ENCODE results near the gene ABCC3. TPM values are rescaled to one million over a fixed set of nuclear protein-coding genes. Genes with fewer than 3 reads are reported as not detected.
A peak's percentile ranks its signal among the peaks of the same experiment; 100 is the strongest.

ABCC3 gene
- total and polyA plus RNA-seq, 4 donors = 10.3 to 46.4 (median 32.0) TPM

DNA sequence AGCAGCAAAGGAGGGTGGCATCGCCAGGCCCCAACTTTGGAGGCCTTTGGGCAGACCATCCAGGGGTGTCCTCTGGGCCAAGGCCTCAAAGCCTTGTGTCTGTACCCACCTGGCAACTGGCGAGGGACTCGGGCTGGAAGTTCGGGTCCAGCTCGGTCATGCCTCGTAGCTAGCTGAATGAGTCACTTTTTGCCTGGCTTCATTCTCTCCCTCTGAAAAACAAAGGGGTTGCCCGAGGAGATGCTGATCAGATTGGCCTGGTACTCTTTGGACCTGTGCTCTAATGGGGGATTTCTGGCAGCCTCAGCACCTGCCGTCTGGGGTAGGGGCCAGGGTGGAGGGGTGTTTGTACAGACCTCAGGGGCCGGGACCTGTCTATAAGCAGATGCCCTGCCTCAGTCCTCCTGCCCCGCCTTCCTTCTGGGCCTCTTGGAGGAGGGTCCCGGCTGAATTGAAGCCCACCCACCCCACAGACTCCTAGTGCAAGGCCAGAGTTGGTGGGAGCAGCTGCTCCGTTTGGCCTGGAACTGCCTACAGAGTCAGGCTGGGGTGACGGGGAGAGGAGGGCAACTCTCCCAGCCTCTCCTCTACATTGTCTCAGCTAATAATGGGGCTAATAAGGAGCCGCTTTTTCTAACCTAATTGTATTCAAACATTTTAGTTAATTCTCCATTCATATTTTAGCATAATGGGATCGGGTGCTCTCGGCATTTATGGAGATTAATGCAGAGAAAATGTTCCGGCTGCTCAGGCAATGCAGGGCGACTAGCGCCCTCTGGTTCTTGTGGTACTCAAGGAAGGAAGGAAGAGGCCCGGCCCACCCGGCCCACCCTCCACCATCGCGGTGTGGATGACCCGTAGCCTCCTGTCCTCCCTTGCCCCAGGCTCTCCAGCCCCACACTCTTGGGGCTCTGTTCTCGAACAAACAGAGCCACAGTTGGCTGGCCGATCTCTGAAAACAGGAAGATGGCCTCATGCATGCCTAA is 21.4 kb upstream of the ABCC3 start:
- no peak overlapping the region for H3K9ac ChIP-seq (ENCODE audit: insufficient read depth in 1 of 2, low read length in 2 of 2)
- no peak for ATAC-seq (ENCODE audit: insufficient read depth, low FRiP score)
- H3K27me3 ChIP-seq (ENCODE audit: control insufficient read depth in 3 of 3, insufficient read depth in 3 of 3, low read length in 2 of 3) = no peaks in the 10 kb centered on the region
- H3K9me3 ChIP-seq (ENCODE audit: control insufficient read depth in 4 of 4, insufficient read depth in 3 of 4, low read length in 3 of 4) = no peaks in the 10 kb centered on the region
- TF ChIP-seq, protein P1, sequence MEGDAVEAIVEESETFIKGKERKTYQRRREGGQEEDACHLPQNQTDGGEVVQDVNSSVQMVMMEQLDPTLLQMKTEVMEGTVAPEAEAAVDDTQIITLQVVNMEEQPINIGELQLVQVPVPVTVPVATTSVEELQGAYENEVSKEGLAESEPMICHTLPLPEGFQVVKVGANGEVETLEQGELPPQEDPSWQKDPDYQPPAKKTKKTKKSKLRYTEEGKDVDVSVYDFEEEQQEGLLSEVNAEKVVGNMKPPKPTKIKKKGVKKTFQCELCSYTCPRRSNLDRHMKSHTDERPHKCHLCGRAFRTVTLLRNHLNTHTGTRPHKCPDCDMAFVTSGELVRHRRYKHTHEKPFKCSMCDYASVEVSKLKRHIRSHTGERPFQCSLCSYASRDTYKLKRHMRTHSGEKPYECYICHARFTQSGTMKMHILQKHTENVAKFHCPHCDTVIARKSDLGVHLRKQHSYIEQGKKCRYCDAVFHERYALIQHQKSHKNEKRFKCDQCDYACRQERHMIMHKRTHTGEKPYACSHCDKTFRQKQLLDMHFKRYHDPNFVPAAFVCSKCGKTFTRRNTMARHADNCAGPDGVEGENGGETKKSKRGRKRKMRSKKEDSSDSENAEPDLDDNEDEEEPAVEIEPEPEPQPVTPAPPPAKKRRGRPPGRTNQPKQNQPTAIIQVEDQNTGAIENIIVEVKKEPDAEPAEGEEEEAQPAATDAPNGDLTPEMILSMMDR (IDR thresholded peaks at IDR 0.05; ENCODE audit: control extremely low read depth, extremely low read depth) = no peak
- peak; percentile 52 to 73 (median 57) for DNase-seq
- no peak overlapping the region for H3K4me3 ChIP-seq
- H3K4me1 ChIP-seq (ENCODE audit: control insufficient read depth in 5 of 5, insufficient read depth in 5 of 5, low read length in 5 of 5) = peaks cover 0 to 19% (median 5%) of the 10 kb centered on the region in 5 donors
- H3K27ac ChIP-seq (ENCODE audit: low read depth in 1 of 2, low read length in 1 of 2) = no peak overlapping the region
- peaks cover 0 to 16% (median 5%) of the 10 kb centered on the region in 4 donors for H3K36me3 ChIP-seq (ENCODE audit: control insufficient read depth in 4 of 4, insufficient read depth in 4 of 4, low read length in 4 of 4)
- WGBS, 2 donors = 52 to 59% methylated on average over 26 of the region's 26 CpGs

DNA sequence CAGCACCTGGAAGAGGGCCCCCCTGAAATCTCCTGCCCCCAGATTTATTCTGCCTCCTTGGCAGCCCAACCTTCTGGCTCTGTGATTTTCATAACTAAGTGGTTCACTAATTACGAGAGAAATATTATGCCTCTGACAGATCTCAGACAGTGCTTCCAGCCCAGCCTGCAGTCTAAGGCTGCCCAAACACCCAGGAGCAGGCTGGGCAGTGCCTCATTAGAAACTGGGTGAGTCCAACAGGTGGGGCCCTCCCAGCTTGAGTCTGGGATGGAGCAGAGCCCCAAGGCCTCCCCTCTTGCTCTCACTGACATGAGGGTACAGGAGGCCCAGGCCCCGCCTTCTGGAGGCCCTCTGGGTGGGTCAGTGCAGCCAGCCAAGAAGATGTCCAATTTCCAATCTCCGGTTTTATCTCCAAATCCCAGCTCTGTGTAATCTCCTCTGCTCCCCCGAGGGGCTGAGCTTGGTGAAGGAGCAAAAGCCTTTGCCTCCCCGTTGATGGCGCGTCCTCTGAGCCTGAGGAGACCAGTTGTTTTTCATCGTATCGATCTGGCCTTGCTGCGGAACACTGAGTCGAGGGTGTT is 20.1 kb upstream of the ABCC3 start:
- Histone ChIP-seq H3K4me3 (no peak overlapping the region), H3K9me3 (ENCODE audit: control insufficient read depth in 4 of 4, insufficient read depth in 3 of 4, low read length in 3 of 4) (no peaks in the 10 kb centered on the region), H3K4me1 (ENCODE audit: control insufficient read depth in 5 of 5, insufficient read depth in 5 of 5, low read length in 5 of 5) (peaks cover 0 to 22% (median 5%) of the 10 kb centered on the region in 5 donors), H3K27me3 (ENCODE audit: control insufficient read depth in 3 of 3, insufficient read depth in 3 of 3, low read length in 2 of 3) (no peaks in the 10 kb centered on the region), H3K36me3 (ENCODE audit: control insufficient read depth in 4 of 4, insufficient read depth in 4 of 4, low read length in 4 of 4) (peaks cover 0 to 19% (median 9%) of the 10 kb centered on the region in 4 donors), H3K9ac (ENCODE audit: insufficient read depth in 1 of 2, low read length in 2 of 2) (no peak overlapping the region), H3K27ac (ENCODE audit: low read depth in 1 of 2, low read length in 1 of 2) (no peak overlapping the region)
- no peak for ATAC-seq (ENCODE audit: insufficient read depth, low FRiP score)
- no peak for DNase-seq
- 71 to 82% methylated on average over 11 of the region's 11 CpGs for WGBS, 2 donors
- TF ChIP-seq, protein P1 (IDR thresholded peaks at IDR 0.05; ENCODE audit: control extremely low read depth, extremely low read depth) = no peak

DNA sequence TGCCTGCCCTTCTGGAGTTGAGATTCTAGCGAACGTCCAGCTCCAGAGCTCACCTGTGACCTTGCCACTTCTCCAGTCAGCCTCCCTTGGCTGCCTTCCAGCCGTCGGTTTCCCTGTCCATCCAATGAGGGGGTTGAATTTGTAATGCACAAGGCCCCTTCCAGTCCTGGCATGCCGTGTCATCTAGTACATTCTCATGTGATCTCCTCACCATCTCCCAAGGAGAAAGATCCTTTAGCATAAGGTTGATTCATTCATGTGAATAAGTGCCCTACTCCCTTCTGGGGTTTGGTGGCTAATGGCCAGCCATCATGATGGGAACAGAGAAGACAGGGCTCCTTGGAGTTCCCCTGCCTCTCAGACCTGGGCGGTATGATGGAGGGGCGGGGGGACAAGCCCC is 18.9 kb upstream of the ABCC3 start:
- ATAC-seq (ENCODE audit: insufficient read depth, low FRiP score) = no peak
- 83 to 89% methylated on average over 7 of the region's 7 CpGs for WGBS, 2 donors
- Histone ChIP-seq H3K27ac (ENCODE audit: low read depth in 1 of 2, low read length in 1 of 2) (no peak overlapping the region), H3K9ac (ENCODE audit: insufficient read depth in 1 of 2, low read length in 2 of 2) (no peak overlapping the region), H3K4me3 (no peak overlapping the region), H3K36me3 (ENCODE audit: control insufficient read depth in 4 of 4, insufficient read depth in 4 of 4, low read length in 4 of 4) (peaks cover 0 to 21% (median 9%) of the 10 kb centered on the region in 4 donors), H3K9me3 (ENCODE audit: control insufficient read depth in 4 of 4, insufficient read depth in 3 of 4, low read length in 3 of 4) (no peaks in the 10 kb centered on the region), H3K27me3 (ENCODE audit: control insufficient read depth in 3 of 3, insufficient read depth in 3 of 3, low read length in 2 of 3) (no peaks in the 10 kb centered on the region), H3K4me1 (ENCODE audit: control insufficient read depth in 5 of 5, insufficient read depth in 5 of 5, low read length in 5 of 5) (peaks cover 0 to 35% (median 5%) of the 10 kb centered on the region in 5 donors)
- TF ChIP-seq, protein P1 (IDR thresholded peaks at IDR 0.05; ENCODE audit: control extremely low read depth, extremely low read depth) = no peak
- DNase-seq = no peak

Measured in lung (tissue), 12 donors.